PC-3 (cell line): ENCODE results near the gene MUTYH. TPM values are rescaled to one million over a fixed set of nuclear protein-coding genes. Genes with fewer than 3 reads are reported as not detected.

Source experiments
- ATAC-seq: fragments of 200-7000 bp; cut with Tn5 transposase; 2 replicates; pipeline ENCODE4 v1.9.1; 2020; ENCODE audit warnings: mild to moderate bottlenecking, moderate library complexity
- BruUV-seq: library from RNA; stranded (reverse); fragments of 400-500 nt; replicated peaks from 2 replicates; lab custom pipeline; 2021; lab: Mats Ljungman, UMichigan
- CTCF ChIA-PET: fragments of 300-600 bp; sonication (Branson Sonifier 250); formaldehyde crosslinking; loops from one replicate; lab custom pipeline; 2022; ENCODE audit warnings: antibody characterized with exemption; lab: Charles Lee
- POLR2A ChIA-PET: fragments of 300-600 bp; sonication (Branson Sonifier 250); formaldehyde crosslinking; loops from one replicate; lab custom pipeline; 2022; ENCODE audit warnings: antibody characterized with exemption; ENCODE audit not compliant: unreplicated experiment; lab: Charles Lee
- DNase-seq: peaks from one replicate; pipeline ENCODE4 v3.0.0-alpha.2; 2015
- H2AFZ ChIP-seq: fragments of 300-600 bp; sonication (generic); 2 replicates; pipeline ENCODE4 v1.6.0; 2016; ENCODE audit warnings: antibody characterized with exemption, low read length
- H3F3A ChIP-seq: fragments of 300-600 bp; sonication (generic); one replicate; pipeline ENCODE4 v1.6.0; 2017; ENCODE audit warnings: antibody characterized with exemption, low read length, control low read depth, mild to moderate bottlenecking; ENCODE audit not compliant: unreplicated experiment
- H3K27ac ChIP-seq: fragments of 300-600 bp; sonication (generic); 2 replicates; pipeline ENCODE4 v1.5.1; 2016; ENCODE audit warnings: mild to moderate bottlenecking, low read length
- H3K27me3 ChIP-seq: fragments of 300-600 bp; sonication (generic); 2 replicates; pipeline ENCODE4 v1.6.1; 2016; ENCODE audit warnings: low read length, mixed read lengths
- H3K36me3 ChIP-seq: fragments of 300-600 bp; sonication (generic); 2 replicates; pipeline ENCODE4 v1.6.1; 2016; ENCODE audit warnings: low read depth, mixed run types, low read length, mixed read lengths
- H3K4me1 ChIP-seq: fragments of 300-600 bp; sonication (generic); 2 replicates; pipeline ENCODE4 v1.5.1; 2016; ENCODE audit warnings: low read length; ENCODE audit not compliant: insufficient read depth
- H3K4me2 ChIP-seq: fragments of 300-600 bp; sonication (generic); 2 replicates; pipeline ENCODE4 v1.6.0; 2016; ENCODE audit warnings: low read length
- H3K4me3 ChIP-seq: fragments of 300-600 bp; sonication (generic); 2 replicates; pipeline ENCODE4 v1.5.1; 2016; ENCODE audit warnings: mild to moderate bottlenecking, low read length, mixed read lengths
- H3K79me2 ChIP-seq: fragments of 300-600 bp; sonication (generic); 2 replicates; pipeline ENCODE4 v1.6.1; 2017; ENCODE audit warnings: low read length, mixed read lengths
- H3K9ac ChIP-seq: fragments of 300-600 bp; sonication (generic); 2 replicates; pipeline ENCODE4 v1.6.0; 2016; ENCODE audit warnings: mild to moderate bottlenecking, low read length
- H3K9me2 ChIP-seq: fragments of 300-600 bp; sonication (generic); replicated peaks from 2 replicates; pipeline ENCODE4 v1.6.1; 2016; ENCODE audit warnings: mixed run types, low read length, mixed read lengths
- H3K9me3 ChIP-seq: fragments of 300-600 bp; sonication (generic); 2 replicates; pipeline ENCODE4 v1.6.1; 2016; ENCODE audit warnings: low read length, mixed read lengths
- H4K20me1 ChIP-seq: fragments of 300-600 bp; sonication (generic); 2 replicates; pipeline ENCODE4 v1.6.1; 2016; ENCODE audit warnings: low read length, mixed read lengths
- EZH2 ChIP-seq: fragments of 300-600 bp; sonication (generic); IDR thresholded peaks from one replicate; pipeline ENCODE4 v1.6.1; 2017; ENCODE audit warnings: antibody characterized with exemption, mild to moderate bottlenecking, low read length; ENCODE audit not compliant: unreplicated experiment
- EZH2phosphoT487 ChIP-seq: fragments of 300-600 bp; sonication (generic); IDR thresholded peaks from 2 replicates; pipeline ENCODE4 v1.6.1; 2018; ENCODE audit warnings: mild to moderate bottlenecking, antibody characterized with exemption, low read length, borderline replicate concordance
- intact Hi-C: fragments of 100-400 bp; cut with micrococcal nuclease; formaldehyde crosslinking; loops from 2 replicates; pipeline ENCODE4 v1.9.0; 2023
- total RNA-seq: library from RNA; depleted of rRNA; stranded (reverse); fragments of >200 nt; gene quantifications from 2 replicates; pipeline ENCODE4 v1.2.3, GENCODE V29; 2014
- TF ChIP-seq, protein P1 (sequence below): fragments of 300-600 bp; sonication (generic); conservative IDR thresholded peaks from 2 replicates; pipeline ENCODE4 v1.5.1; 2017; ENCODE audit warnings: antibody characterized with exemption, low read depth, mild to moderate bottlenecking, low read length

Gene MUTYH
- total RNA-seq, 1 experiment from 2014 or later = 22.8 TPM

DNA sequence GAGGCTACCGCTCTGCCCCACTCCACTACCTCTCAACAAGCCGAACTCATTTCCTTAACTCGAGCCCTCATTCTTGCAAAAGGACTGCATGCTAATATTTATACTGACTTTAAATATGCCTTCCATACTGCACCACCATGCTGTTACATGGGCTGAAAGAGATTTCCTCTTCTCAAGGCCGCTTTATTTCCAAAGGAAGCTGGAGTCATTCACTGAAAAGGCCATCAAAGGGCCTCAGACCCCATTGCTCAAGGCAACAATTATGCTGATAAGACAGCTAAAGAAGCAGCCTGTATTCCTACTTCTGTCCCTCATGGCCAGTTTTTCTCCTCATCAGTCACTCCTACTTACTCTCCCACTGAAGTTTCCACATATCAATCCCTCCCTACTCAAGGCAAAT, 20.5 kb downstream of the MUTYH start:
- ChIA-PET CTCF (no interaction called here), POLR2A (no interaction called here)
- Histone ChIP-seq H3K27me3 (no peaks in the 10 kb centered on the region), H3K9me3 (no peaks in the 10 kb centered on the region), H3K4me1 (no peaks in the 10 kb centered on the region), H4K20me1 (no peaks in the 10 kb centered on the region), H3K27ac (no peak overlapping the region), H3K4me2 (no peak overlapping the region), H3K9me2 (no peaks in the 10 kb centered on the region), H3K9ac (no peak overlapping the region), H3F3A (no peaks in the 10 kb centered on the region), H3K4me3 (no peak overlapping the region), H2AFZ (no peak overlapping the region), H3K79me2 (no peaks in the 10 kb centered on the region), H3K36me3 (no peaks in the 10 kb centered on the region)
- TF ChIP-seq, protein P1, sequence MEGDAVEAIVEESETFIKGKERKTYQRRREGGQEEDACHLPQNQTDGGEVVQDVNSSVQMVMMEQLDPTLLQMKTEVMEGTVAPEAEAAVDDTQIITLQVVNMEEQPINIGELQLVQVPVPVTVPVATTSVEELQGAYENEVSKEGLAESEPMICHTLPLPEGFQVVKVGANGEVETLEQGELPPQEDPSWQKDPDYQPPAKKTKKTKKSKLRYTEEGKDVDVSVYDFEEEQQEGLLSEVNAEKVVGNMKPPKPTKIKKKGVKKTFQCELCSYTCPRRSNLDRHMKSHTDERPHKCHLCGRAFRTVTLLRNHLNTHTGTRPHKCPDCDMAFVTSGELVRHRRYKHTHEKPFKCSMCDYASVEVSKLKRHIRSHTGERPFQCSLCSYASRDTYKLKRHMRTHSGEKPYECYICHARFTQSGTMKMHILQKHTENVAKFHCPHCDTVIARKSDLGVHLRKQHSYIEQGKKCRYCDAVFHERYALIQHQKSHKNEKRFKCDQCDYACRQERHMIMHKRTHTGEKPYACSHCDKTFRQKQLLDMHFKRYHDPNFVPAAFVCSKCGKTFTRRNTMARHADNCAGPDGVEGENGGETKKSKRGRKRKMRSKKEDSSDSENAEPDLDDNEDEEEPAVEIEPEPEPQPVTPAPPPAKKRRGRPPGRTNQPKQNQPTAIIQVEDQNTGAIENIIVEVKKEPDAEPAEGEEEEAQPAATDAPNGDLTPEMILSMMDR = no peak
- TF ChIP-seq EZH2phosphoT487 (no peak), EZH2 (no peak)
- DNase-seq = no peak
- BruUV-seq = no TSS peak
- no peak for ATAC-seq
- intact Hi-C loops = no loop called here

DNA sequence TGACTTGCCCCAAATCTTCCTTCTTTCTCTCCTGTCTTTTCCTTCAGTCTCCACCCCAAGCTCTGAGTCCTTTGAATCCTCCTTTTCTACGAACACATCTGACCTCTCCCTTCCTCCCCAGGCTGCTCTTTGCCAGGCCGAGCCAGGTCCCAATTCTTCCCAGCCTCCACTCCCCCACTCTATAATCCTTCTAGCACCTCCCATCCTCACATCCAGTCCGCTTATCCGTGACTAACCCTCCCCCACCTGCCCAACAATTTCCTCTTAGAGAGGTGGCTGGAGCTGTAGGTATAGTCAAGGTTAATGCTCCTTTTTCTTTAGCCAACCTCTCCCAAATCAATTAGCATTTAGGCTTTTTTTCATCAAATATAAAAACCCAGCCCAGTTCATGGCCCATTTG, 23.1 kb downstream of the MUTYH start:
- Histone ChIP-seq H3K36me3 (no peaks in the 10 kb centered on the region), H4K20me1 (no peaks in the 10 kb centered on the region), H3K9ac (no peak overlapping the region), H3K79me2 (no peaks in the 10 kb centered on the region), H3K27ac (no peak overlapping the region), H3K27me3 (no peaks in the 10 kb centered on the region), H3K4me3 (no peak overlapping the region), H2AFZ (no peak overlapping the region), H3F3A (no peaks in the 10 kb centered on the region), H3K4me2 (no peak overlapping the region), H3K4me1 (peaks cover 4% of the 10 kb centered on the region; the same call in 1 of the 2 replicates), H3K9me3 (no peaks in the 10 kb centered on the region), H3K9me2 (no peaks in the 10 kb centered on the region)
- TF ChIP-seq EZH2phosphoT487 = no peak
- no peak for TF ChIP-seq EZH2
- TF ChIP-seq, protein P1 = no peak
- BruUV-seq = no TSS peak
- ChIA-PET POLR2A (no interaction called here), CTCF (no interaction called here)
- no peak for DNase-seq
- no peak for ATAC-seq
- intact Hi-C loops = no loop called here

DNA sequence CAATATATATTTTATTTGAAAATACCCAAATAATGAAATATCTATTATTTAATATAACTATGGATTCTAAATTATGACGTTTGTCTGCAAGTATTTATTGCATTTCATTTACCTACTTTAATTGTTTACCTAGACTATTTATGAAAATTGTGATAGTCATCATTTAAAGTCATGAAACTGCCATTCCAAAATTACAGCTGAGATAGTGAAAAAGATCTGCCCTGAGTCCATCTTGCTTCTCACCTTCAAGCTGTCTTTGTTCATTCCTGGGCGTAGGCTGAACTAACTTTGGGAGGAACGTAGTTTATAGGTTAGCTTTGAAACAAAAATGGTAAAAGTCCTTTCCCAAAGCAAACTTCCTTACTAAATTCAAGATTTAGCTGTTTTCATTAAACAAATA, 26.0 kb downstream of the MUTYH start:
- Histone ChIP-seq H3K27me3 (no peaks in the 10 kb centered on the region), H3K9me2 (no peaks in the 10 kb centered on the region), H3K36me3 (no peaks in the 10 kb centered on the region), H3K9ac (no peak overlapping the region), H3K9me3 (no peaks in the 10 kb centered on the region), H3K4me3 (no peak overlapping the region), H3K4me2 (no peak overlapping the region), H3F3A (no peaks in the 10 kb centered on the region), H4K20me1 (no peaks in the 10 kb centered on the region), H3K27ac (no peak overlapping the region), H3K79me2 (no peaks in the 10 kb centered on the region), H3K4me1 (peaks cover 4% of the 10 kb centered on the region; the same call in 1 of the 2 replicates), H2AFZ (peak overlapping the region; percentile 56)
- intact Hi-C loops = no loop called here
- no TSS peak for BruUV-seq
- TF ChIP-seq, protein P1 = no peak
- TF ChIP-seq EZH2 (no peak), EZH2phosphoT487 (no peak)
- ATAC-seq (peak; percentile 29; the same call in 1 of the 2 replicates), DNase-seq (no peak)
- ChIA-PET CTCF (interaction anchor here (1.2 kb wide), 1 partner anchor 11 kb away, joined by 5 read pairs; no protein-coding TSS in a partner anchor), POLR2A (interaction anchor here (0.8 kb wide), 1 partner anchor 11 kb away, joined by 3 read pairs; no protein-coding TSS in a partner anchor)
